ENCODE data around the gene KRT71.

Gene KRT71

DNA sequence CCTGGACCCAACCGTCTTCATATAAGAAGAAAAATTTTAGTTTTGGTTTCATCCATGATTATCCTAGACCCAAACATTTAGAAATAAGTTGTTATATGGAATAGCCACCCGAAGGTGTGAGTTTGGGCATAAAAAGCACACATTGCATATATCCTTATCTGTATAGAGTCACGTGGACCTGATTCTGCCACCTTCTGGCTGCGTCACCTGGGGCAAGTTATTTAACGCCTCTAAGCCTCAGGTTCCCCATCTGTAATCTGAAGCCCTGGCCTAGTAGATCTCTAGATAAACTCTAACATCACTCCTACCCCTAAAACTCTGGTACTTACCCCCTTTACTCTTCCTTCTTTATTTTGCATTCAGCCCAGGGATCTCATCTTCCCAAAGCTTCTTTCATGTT is 18.5 kb downstream of the KRT71 start:
- no peaks in the 10 kb centered on the region for H3F3A ChIP-seq (ENCODE audit: low read depth)
- no peaks in the 10 kb centered on the region for H3K27me3 ChIP-seq (ENCODE audit: insufficient read depth, low read length, poor library complexity, severe bottlenecking)
- H3K79me2 ChIP-seq (ENCODE audit: insufficient read depth, low read length), result no peaks in the 10 kb centered on the region
- no peaks in the 10 kb centered on the region for H3K4me1 ChIP-seq (ENCODE audit: insufficient read depth, low read length, poor library complexity, severe bottlenecking)
- H3K9ac ChIP-seq (ENCODE audit: low read depth, low read length, poor library complexity, severe bottlenecking), result no peak overlapping the region
- TF ChIP-seq, protein P1, sequence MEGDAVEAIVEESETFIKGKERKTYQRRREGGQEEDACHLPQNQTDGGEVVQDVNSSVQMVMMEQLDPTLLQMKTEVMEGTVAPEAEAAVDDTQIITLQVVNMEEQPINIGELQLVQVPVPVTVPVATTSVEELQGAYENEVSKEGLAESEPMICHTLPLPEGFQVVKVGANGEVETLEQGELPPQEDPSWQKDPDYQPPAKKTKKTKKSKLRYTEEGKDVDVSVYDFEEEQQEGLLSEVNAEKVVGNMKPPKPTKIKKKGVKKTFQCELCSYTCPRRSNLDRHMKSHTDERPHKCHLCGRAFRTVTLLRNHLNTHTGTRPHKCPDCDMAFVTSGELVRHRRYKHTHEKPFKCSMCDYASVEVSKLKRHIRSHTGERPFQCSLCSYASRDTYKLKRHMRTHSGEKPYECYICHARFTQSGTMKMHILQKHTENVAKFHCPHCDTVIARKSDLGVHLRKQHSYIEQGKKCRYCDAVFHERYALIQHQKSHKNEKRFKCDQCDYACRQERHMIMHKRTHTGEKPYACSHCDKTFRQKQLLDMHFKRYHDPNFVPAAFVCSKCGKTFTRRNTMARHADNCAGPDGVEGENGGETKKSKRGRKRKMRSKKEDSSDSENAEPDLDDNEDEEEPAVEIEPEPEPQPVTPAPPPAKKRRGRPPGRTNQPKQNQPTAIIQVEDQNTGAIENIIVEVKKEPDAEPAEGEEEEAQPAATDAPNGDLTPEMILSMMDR (conservative IDR thresholded peaks at IDR 0.05; ENCODE audit: low read length), result peak; percentile 45
- TF ChIP-seq EZH2phosphoT487 (IDR thresholded peaks at IDR 0.05; ENCODE audit: borderline replicate concordance), result no peak
- H3K4me3 ChIP-seq (ENCODE audit: low read length, poor library complexity, severe bottlenecking), result no peak overlapping the region
- H3K9me2 ChIP-seq (replicated peaks; ENCODE audit: low read depth, low read length), result no peaks in the 10 kb centered on the region
- no peaks in the 10 kb centered on the region for H3K9me3 ChIP-seq (ENCODE audit: insufficient read depth, low read depth, low read length)
- H2AFZ ChIP-seq (ENCODE audit: low read length), result no peak overlapping the region
- no peaks in the 10 kb centered on the region for H4K20me1 ChIP-seq (ENCODE audit: insufficient read depth, low read length, poor library complexity, severe bottlenecking)
- no peaks in the 10 kb centered on the region for H3K36me3 ChIP-seq (ENCODE audit: insufficient read depth, low read length)
- no peak overlapping the region for H3K4me2 ChIP-seq (ENCODE audit: low read depth, low read length, poor library complexity, severe bottlenecking)

- Histone ChIP-seq H3F3A (ENCODE audit: low read depth) (no peaks in the 10 kb centered on the region), H3K79me2 (ENCODE audit: insufficient read depth, low read length) (no peaks in the 10 kb centered on the region), H3K4me3 (ENCODE audit: low read length, poor library complexity, severe bottlenecking) (no peak overlapping the region), H3K9me2 (replicated peaks; ENCODE audit: low read depth, low read length) (no peaks in the 10 kb centered on the region), H2AFZ (ENCODE audit: low read length) (no peak overlapping the region), H3K4me1 (ENCODE audit: insufficient read depth, low read length, poor library complexity, severe bottlenecking) (no peaks in the 10 kb centered on the region), H3K36me3 (ENCODE audit: insufficient read depth, low read length) (no peaks in the 10 kb centered on the region), H3K27me3 (ENCODE audit: insufficient read depth, low read length, poor library complexity, severe bottlenecking) (no peaks in the 10 kb centered on the region), H4K20me1 (ENCODE audit: insufficient read depth, low read length, poor library complexity, severe bottlenecking) (no peaks in the 10 kb centered on the region), H3K4me2 (ENCODE audit: low read depth, low read length, poor library complexity, severe bottlenecking) (no peak overlapping the region), H3K9me3 (ENCODE audit: insufficient read depth, low read depth, low read length) (no peaks in the 10 kb centered on the region), H3K9ac (ENCODE audit: low read depth, low read length, poor library complexity, severe bottlenecking) (no peak overlapping the region)
- no peak for TF ChIP-seq EZH2phosphoT487 (IDR thresholded peaks at IDR 0.05; ENCODE audit: borderline replicate concordance)
These were observed 19.1 kb downstream of the KRT71 start for GRCh38 chr12:52533686-52534470.

DNA sequence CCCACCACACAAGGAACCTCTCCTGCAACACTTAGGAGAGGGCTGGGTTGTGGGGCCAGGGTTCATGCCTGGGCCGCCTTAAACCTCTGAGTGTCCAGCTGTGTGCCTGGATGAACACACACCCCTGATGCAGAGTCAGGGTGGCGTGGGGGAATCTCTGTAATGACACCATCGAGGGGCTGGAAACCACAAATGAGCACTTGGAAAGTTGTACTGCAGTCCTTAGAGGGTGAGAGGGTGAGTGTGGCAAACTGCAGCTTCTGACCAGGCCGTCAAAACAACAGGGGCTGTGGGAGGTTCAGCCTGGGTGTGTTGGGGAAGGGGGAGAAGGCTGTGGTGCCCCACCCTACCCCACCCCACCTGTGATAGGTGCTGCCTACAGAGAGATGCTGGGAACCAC is 20.3 kb downstream of the KRT71 start:
- H3K9ac ChIP-seq (ENCODE audit: low read depth, low read length, poor library complexity, severe bottlenecking), result no peak overlapping the region
- H3K27me3 ChIP-seq (ENCODE audit: insufficient read depth, low read length, poor library complexity, severe bottlenecking), result no peaks in the 10 kb centered on the region
- H3K36me3 ChIP-seq (ENCODE audit: insufficient read depth, low read length), result no peaks in the 10 kb centered on the region
- H3K4me3 ChIP-seq (ENCODE audit: low read length, poor library complexity, severe bottlenecking), result no peak overlapping the region
- no peak overlapping the region for H2AFZ ChIP-seq (ENCODE audit: low read length)
- no peaks in the 10 kb centered on the region for H3K4me1 ChIP-seq (ENCODE audit: insufficient read depth, low read length, poor library complexity, severe bottlenecking)
- TF ChIP-seq, protein P1 (conservative IDR thresholded peaks at IDR 0.05; ENCODE audit: low read length), result no peak
- no peak for TF ChIP-seq EZH2phosphoT487 (IDR thresholded peaks at IDR 0.05; ENCODE audit: borderline replicate concordance)
- H3K79me2 ChIP-seq (ENCODE audit: insufficient read depth, low read length), result no peaks in the 10 kb centered on the region
- H3F3A ChIP-seq (ENCODE audit: low read depth), result no peaks in the 10 kb centered on the region
- H3K9me3 ChIP-seq (ENCODE audit: insufficient read depth, low read depth, low read length), result no peaks in the 10 kb centered on the region
- no peaks in the 10 kb centered on the region for H3K9me2 ChIP-seq (replicated peaks; ENCODE audit: low read depth, low read length)
- H4K20me1 ChIP-seq (ENCODE audit: insufficient read depth, low read length, poor library complexity, severe bottlenecking), result no peaks in the 10 kb centered on the region
- no peak overlapping the region for H3K4me2 ChIP-seq (ENCODE audit: low read depth, low read length, poor library complexity, severe bottlenecking)

Measured in Loucy (cell line).